Right renal cortex interstitium (tissue), 3 donors: Measurements from ENCODE around the gene NOL12. TPM values are rescaled to one million over a fixed set of nuclear protein-coding genes. Genes with fewer than 3 reads are reported as not detected.
"Not testable (repeated sequence)": the region's sequence is repeated elsewhere in the genome, so short reads cannot be mapped to it uniquely, and the experiment has no call there.

Experiments used
- DNase-seq, 3 donors: peaks; one replicate each; pipeline ENCODE4 v3.0.0-alpha.2; 2013; ENCODE audit warnings: low read depth in 3 of 3, low spot score in 2 of 3
- polyA plus RNA-seq, 3 donors: library from polyadenylated mRNA; unstranded; fragments of 120-200 nt; gene quantifications; one replicate each; pipeline ENCODE4 v1.2.1, GENCODE V29; 2013; ENCODE audit not compliant: insufficient read length in 3 of 3

The NOL12 gene
- polyA plus RNA-seq, 3 donors: 17.4 to 17.8 (median 17.8) TPM

GRCh38 chr22:37678372-37678771 is 7.8 kb upstream of the NOL12 start:
- DNase-seq: no peak

- DNase-seq: no peak
Measured at GRCh38 chr22:37679670-37680069, 6.5 kb upstream of the NOL12 start.

- DNase-seq: no peak
Measured at GRCh38 chr22:37680191-37680851, 5.8 kb upstream of the NOL12 start.

GRCh38 chr22:37681001-37681424 is 5.1 kb upstream of the NOL12 start:
- DNase-seq: no peak

GRCh38 chr22:37681556-37682049 is 4.5 kb upstream of the NOL12 start:
- DNase-seq: no peak

- DNase-seq: no peak
Measured at GRCh38 chr22:37684803-37685615, 1.1 kb upstream of the NOL12 start.

GRCh38 chr22:37690407-37690806 is 4.3 kb downstream of the NOL12 start:
- no peak for DNase-seq

- DNase-seq: no peak
Measured at GRCh38 chr22:37690901-37691504, 4.9 kb downstream of the NOL12 start.

- no peak for DNase-seq
Measured at GRCh38 chr22:37692627-37693285, 6.6 kb downstream of the NOL12 start.

GRCh38 chr22:37694131-37694530 is 8.0 kb downstream of the NOL12 start:
- not testable (repeated sequence) for DNase-seq

GRCh38 chr22:37696260-37696656 is 10.1 kb downstream of the NOL12 start:
- DNase-seq: not testable (repeated sequence)

- peak in 2 of 3 donors; percentile 74 to 88 for DNase-seq
Measured at GRCh38 chr22:37696657-37697537, 10.8 kb downstream of the NOL12 start, which contains the start of gene TRIOBP. TSS of gene TRIOBP (plus strand) at chr22:37697048. CDS start at chr22:37701366, 4,318 bp downstream.

- no peak for DNase-seq
Measured at GRCh38 chr22:37697538-37697835, 11.3 kb downstream of the NOL12 start.

GRCh38 chr22:37701141-37701786 is 15.1 kb downstream of the NOL12 start:
- no peak for DNase-seq

- no peak for DNase-seq
Measured at GRCh38 chr22:37703906-37704305, 17.8 kb downstream of the NOL12 start.

- DNase-seq: no peak
Measured at GRCh38 chr22:37704645-37705044, 18.5 kb downstream of the NOL12 start.

GRCh38 chr22:37705205-37705604 is 19.1 kb downstream of the NOL12 start:
- DNase-seq: no peak

GRCh38 chr22:37708580-37709444 is 22.7 kb downstream of the NOL12 start:
- no peak for DNase-seq

- no peak for DNase-seq
Measured at GRCh38 chr22:37709445-37709765, 23.3 kb downstream of the NOL12 start.
